Activated CD8-positive, alpha-beta memory T cell treated with anti-CD3 and anti-CD28 coated beads for 1 hour (primary cell): ENCODE results near the gene TULP3.

Experiments used
- DNase-seq, 2 donors: peaks; one replicate each; pipeline ENCODE4 v3.0.0-alpha.2; 2020; ENCODE audit warnings: low read depth in 1 of 2; ENCODE audit errors: extremely low read depth in 1 of 2

Gene TULP3

GRCh38 chr12:2877047-2877952 lies 13.4 kb upstream of the TULP3 start, which contains the start of the genes FOXM1 and RHNO1:
Gene FOXM1, minus strand, starts transcription at chr12:2877174. Its CDS starts 2,696 bp downstream, at chr12:2874478.
Gene RHNO1, plus strand, starts transcription at chr12:2877223. Its CDS starts 8,144 bp downstream, at chr12:2885367.
- DNase-seq, result peak; percentile 58 to 79

- DNase-seq, result no peak
These were observed 12.5 kb upstream of the TULP3 start for GRCh38 chr12:2877953-2878732.

GRCh38 chr12:2879853-2880252 lies 10.8 kb upstream of the TULP3 start:
- DNase-seq, result no peak

- no peak for DNase-seq
These were observed 5.9 kb upstream of the TULP3 start for GRCh38 chr12:2884810-2885209.

- DNase-seq, result no peak
These were observed 3.8 kb upstream of the TULP3 start for GRCh38 chr12:2886768-2887450.

GRCh38 chr12:2890001-2890387 lies 697 bp upstream of the TULP3 start:
- DNase-seq, result no peak

- DNase-seq, result peak in 1 of 2 donors; percentile 7
These were observed 756 bp downstream of the TULP3 start for GRCh38 chr12:2891240-2892053.

GRCh38 chr12:2892246-2892645 lies 1.6 kb downstream of the TULP3 start:
- no peak for DNase-seq

GRCh38 chr12:2893007-2893406 lies 2.3 kb downstream of the TULP3 start:
- no peak for DNase-seq

GRCh38 chr12:2895051-2895451 lies 4.4 kb downstream of the TULP3 start:
- no peak for DNase-seq

- DNase-seq, result no peak
These were observed 4.8 kb downstream of the TULP3 start for GRCh38 chr12:2895511-2895910.

GRCh38 chr12:2897418-2897817 lies 6.7 kb downstream of the TULP3 start:
- no peak for DNase-seq

- no peak for DNase-seq
These were observed 10.0 kb downstream of the TULP3 start for GRCh38 chr12:2900642-2901041.

GRCh38 chr12:2902272-2902880 lies 11.7 kb downstream of the TULP3 start:
- DNase-seq, result no peak

- DNase-seq, result no peak
These were observed 13.6 kb downstream of the TULP3 start for GRCh38 chr12:2904260-2904659.

- DNase-seq, result no peak
These were observed 21.5 kb downstream of the TULP3 start for GRCh38 chr12:2912216-2912575.

- no peak for DNase-seq
These were observed 28.6 kb downstream of the TULP3 start for GRCh38 chr12:2919249-2919648.

- no peak for DNase-seq
These were observed 31.6 kb downstream of the TULP3 start for GRCh38 chr12:2922329-2922728.

- no peak for DNase-seq
These were observed 32.4 kb downstream of the TULP3 start for GRCh38 chr12:2923057-2923456.

- DNase-seq, result no peak
These were observed 33.3 kb downstream of the TULP3 start for GRCh38 chr12:2924019-2924418.
